ENCODE results near the gene AGRN. TPM values are rescaled to one million over a fixed set of nuclear protein-coding genes. Genes with fewer than 3 reads are reported as not detected.
"Not testable (repeated sequence)": the region's sequence is repeated elsewhere in the genome, so short reads cannot be mapped to it uniquely, and the experiment has no call there.

AGRN gene
- total RNA-seq, 4 donors from 2014 or later = 50.6 to 84.8 (median 71.1) TPM

DNA sequence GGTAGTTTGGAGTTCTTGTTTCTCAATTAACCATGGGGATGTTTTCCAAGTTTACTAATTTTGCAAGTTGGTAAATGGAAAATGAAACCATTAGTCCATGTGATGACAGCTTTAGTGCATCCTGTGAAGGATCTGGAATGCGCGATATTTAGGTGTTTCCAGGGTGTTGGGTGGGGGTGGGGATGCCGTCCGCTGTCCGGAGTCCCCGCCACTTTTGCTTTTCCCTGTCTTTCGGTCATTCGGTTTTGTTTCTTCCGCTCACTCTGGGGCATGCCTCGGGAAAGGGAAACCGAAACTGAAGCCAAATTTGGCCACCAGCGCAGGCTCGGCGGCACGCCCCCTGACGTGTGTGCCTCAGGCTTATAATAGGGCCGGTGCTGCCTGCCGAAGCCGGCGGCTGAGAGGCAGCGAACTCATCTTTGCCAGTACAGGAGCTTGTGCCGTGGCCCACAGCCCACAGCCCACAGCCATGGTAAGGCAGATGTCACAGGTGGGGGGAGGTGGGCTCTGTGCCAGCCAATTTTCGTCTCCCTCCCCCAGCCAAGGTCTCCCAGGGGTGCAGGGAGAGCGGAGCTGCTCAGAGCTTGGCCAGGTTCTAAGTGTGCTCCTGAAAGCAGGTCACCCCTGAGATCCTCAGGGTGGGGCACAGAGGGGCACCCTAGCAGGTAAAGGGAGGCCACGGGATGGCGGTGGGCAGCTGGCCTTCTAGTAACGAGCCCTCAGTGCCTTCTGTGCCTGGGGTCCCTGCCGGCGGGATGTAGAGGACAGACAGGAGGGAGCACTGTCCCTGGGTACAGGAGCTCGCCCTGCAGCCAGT lies 6.6 kb upstream of the AGRN start, which contains the start of gene ISG15:
TSS of gene ISG15 (plus strand) at position 393 of the 817 bp plus-strand sequence. CDS start at position 470, 77 bp downstream.
- Histone ChIP-seq H3K27ac (peak within 1 kb of the TSS; percentile 36), H3K27me3 (no peaks in the 10 kb centered on the region), H3K4me3 (peak within 1 kb of the TSS; percentile 50), H3K4me1 (peaks cover 22% of the 10 kb centered on the region), H3K36me3 (no peaks in the 10 kb centered on the region), H3K9me3 (no peaks in the 10 kb centered on the region)
- WGBS = 3% methylated on average over 26 of the region's 30 CpGs
- peak; percentile 91 to 94 for DNase-seq (ENCODE audit: low spot score in 2 of 2)
- no peak for TF ChIP-seq EP300 (IDR thresholded peaks at IDR 0.05)
- peak in 1 of 2 donors; percentile 46 for TF ChIP-seq POLR2A (IDR thresholded peaks at IDR 0.05)
- TF ChIP-seq POLR2AphosphoS5 (IDR thresholded peaks at IDR 0.05) = peak in 2 of 3 donors; percentile 31 to 39

DNA sequence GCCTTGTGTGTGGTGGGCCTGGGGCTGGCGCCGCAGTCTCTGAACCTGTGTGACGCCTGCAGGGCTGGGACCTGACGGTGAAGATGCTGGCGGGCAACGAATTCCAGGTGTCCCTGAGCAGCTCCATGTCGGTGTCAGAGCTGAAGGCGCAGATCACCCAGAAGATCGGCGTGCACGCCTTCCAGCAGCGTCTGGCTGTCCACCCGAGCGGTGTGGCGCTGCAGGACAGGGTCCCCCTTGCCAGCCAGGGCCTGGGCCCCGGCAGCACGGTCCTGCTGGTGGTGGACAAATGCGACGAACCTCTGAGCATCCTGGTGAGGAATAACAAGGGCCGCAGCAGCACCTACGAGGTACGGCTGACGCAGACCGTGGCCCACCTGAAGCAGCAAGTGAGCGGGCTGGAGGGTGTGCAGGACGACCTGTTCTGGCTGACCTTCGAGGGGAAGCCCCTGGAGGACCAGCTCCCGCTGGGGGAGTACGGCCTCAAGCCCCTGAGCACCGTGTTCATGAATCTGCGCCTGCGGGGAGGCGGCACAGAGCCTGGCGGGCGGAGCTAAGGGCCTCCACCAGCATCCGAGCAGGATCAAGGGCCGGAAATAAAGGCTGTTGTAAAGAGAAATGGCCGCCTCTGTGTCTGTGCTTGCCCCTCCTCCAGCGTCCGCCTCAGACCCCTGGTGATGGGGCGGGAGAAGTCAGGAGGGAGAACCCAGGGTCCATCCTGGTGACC lies 5.8 kb upstream of the AGRN start:
- Histone ChIP-seq H3K27ac (peak overlapping the region; percentile 36), H3K9me3 (no peaks in the 10 kb centered on the region), H3K27me3 (no peaks in the 10 kb centered on the region), H3K4me3 (peak overlapping the region; percentile 50), H3K36me3 (no peaks in the 10 kb centered on the region), H3K4me1 (peaks cover 25% of the 10 kb centered on the region)
- DNase-seq (ENCODE audit: low spot score in 2 of 2) = no peak
- no peak for TF ChIP-seq POLR2AphosphoS5 (IDR thresholded peaks at IDR 0.05)
- no peak for TF ChIP-seq EP300 (IDR thresholded peaks at IDR 0.05)
- no peak for TF ChIP-seq POLR2A (IDR thresholded peaks at IDR 0.05)
- WGBS = 40% methylated on average over 24 of the region's 41 CpGs

DNA sequence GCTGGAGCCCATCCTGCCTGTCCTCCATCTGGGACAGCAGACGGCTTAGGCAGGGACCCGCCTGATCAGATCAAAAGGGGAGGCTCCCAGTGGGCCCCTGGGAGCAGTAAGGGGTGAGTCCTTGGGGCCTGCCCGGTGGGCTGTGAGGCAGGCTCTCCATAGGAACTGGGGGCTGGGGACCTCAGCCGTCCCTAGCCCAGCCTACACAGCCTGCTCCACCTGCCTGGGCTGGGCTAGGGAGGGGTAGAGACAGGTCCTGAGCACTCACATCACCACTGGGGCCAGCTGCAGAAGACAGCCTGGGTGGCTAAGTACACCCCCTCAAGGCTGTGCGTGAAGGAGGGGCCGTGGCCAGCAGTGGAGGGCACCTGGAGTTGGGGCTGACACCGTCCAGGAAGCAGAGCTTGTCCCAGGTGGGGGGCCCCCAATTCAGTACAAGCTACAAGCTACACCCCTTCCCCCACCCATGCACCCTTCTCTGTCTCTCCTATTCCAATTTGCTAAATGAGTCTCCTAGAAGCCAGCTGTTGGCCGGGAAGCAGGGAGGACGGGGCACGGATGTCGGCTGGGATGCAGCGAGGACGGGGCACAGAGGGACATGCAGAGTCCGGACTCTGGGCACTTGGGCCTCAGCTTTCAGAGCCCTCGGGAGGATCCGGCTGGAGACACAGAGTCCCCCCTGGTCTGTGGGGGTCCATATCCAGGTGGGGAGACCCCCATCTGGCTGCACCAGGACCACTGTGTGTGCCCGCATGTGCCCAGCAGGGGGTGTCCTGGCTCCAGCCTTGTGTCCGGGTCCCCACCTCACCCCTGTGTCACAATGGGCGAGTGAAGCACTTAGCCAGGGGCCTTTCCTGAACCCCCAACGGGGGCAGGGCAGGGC lies 4.9 kb upstream of the AGRN start:
- no peak overlapping the region for H3K4me3 ChIP-seq
- no peaks in the 10 kb centered on the region for H3K9me3 ChIP-seq
- peaks cover 27% of the 10 kb centered on the region for H3K4me1 ChIP-seq
- no peak overlapping the region for H3K27ac ChIP-seq
- H3K27me3 ChIP-seq = no peaks in the 10 kb centered on the region
- WGBS = 74% methylated on average over 6 of the region's 20 CpGs
- no peaks in the 10 kb centered on the region for H3K36me3 ChIP-seq
- TF ChIP-seq, protein P1, sequence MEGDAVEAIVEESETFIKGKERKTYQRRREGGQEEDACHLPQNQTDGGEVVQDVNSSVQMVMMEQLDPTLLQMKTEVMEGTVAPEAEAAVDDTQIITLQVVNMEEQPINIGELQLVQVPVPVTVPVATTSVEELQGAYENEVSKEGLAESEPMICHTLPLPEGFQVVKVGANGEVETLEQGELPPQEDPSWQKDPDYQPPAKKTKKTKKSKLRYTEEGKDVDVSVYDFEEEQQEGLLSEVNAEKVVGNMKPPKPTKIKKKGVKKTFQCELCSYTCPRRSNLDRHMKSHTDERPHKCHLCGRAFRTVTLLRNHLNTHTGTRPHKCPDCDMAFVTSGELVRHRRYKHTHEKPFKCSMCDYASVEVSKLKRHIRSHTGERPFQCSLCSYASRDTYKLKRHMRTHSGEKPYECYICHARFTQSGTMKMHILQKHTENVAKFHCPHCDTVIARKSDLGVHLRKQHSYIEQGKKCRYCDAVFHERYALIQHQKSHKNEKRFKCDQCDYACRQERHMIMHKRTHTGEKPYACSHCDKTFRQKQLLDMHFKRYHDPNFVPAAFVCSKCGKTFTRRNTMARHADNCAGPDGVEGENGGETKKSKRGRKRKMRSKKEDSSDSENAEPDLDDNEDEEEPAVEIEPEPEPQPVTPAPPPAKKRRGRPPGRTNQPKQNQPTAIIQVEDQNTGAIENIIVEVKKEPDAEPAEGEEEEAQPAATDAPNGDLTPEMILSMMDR (IDR thresholded peaks at IDR 0.05) = no peak
- TF ChIP-seq EP300 (IDR thresholded peaks at IDR 0.05) (no peak), POLR2AphosphoS5 (IDR thresholded peaks at IDR 0.05) (no peak), POLR2A (IDR thresholded peaks at IDR 0.05) (no peak)
- no peak for DNase-seq (ENCODE audit: low spot score in 2 of 2)

DNA sequence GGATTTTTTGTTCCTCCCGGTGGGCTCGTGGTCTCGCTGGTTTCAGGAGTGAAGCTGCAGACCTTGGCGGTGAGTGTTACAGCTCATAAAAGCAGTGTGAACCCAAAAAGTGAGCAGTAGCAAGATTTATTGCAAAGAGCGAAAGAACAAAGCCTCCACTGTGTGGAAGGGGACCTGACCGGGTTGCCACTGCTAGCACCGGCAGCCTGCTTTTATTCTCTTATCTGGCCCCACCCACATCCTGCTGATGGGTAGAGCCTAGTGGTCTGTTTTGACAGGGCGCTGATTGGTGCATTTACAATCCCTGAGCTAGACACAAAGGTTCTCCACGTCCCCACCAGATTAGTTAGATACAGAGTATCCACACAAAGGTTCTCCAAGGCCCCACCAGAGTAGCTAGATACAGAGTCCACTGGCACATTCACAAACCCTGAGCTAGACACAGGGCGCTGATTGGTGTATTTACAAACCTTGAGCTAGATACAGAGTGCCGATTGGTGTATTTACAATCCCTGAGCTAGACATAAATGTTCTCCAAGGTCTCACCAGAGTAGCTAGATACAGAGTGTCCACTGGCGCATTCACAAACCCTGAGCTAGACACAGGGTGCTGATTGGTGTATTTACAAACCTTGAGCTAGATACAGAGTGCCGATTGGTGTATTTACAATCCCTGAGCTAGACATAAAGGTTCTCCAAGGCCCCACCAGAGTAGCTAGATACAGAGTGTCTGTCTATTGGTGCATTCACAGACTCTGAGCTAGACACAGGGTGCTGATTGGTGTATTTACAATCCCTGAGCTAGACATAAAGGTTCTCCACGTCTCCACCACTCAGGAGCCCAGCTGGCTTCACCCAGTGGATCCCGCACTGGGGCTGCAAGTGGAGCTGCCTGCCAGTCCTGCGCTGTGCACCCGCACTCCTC lies 2.3 kb upstream of the AGRN start:
- not testable (repeated sequence) for DNase-seq (ENCODE audit: low spot score in 2 of 2); H3K4me3 ChIP-seq; H3K27ac ChIP-seq; H3K27me3 ChIP-seq; H3K9me3 ChIP-seq; H3K36me3 ChIP-seq
- H3K4me1 ChIP-seq = peaks cover 51% of the 10 kb centered on the region
- WGBS = 78% methylated on average over 12 of the region's 17 CpGs

DNA sequence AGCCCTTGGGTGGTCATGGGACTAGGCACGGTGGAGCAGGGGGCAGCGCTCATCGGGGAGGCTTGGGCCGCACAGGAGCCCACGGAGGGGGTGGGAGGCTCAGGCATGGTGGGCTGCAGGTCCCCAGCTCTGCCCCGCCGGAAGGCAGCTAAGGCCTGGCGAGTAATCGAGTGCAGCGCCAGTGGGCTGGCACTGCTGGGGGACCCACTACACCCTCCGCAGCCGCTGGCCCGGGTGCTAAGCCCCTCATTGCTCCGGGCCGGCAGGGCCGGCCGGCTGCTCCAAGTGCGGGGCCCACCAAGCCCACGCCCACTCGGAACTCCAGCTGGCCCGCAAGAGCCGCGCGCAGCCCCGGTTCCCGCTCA lies 1.6 kb upstream of the AGRN start:
- 97% methylated on average over 5 of the region's 26 CpGs for WGBS

DNA sequence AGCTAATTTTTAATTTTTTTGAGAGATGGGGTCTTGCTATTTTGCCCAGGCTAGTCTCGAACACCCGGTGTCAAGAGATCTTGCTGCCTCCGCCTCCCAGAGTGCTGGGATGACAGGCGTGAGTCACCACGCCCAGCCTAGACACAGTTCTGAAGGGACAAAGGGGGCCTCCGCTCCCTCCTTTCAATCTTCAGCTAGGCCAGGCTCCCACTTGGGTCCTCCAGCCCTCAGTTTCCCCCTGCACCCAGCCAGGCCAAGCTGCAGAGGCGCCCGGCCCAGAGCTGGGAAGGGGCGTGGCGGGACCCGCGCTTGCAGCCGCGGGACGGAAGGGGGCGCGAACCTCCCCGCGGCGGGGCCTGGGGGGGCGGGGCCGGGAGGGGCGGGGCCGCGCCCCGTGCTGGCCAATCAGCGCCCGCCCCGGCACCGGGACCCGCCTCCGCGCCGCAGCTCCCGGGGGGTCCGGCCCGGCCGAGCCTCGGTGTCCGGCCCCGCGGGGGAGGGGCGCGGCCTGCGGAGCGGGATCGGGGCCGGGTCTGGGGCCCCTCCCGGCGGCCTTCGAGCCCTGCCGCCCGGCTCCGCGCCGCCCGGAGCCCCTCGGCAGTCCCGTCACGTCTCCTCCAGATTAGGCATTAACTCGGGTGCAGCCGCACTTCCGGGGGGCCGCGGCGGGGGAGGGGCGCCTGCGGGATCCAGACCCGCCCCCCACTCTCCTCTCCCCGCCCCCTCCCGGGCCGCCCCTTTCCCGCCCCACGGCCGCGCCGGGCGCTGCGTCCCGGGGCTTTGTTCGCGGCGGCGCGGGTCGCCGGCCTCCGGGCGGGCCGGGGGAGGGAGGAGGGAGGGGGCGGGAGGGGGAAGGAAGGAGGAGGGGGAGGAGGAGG lies 559 bp upstream of the AGRN start:
- no peak for DNase-seq (ENCODE audit: low spot score in 2 of 2)
- Histone ChIP-seq H3K4me1 (peaks cover 48% of the 10 kb centered on the region), H3K27me3 (no peaks in the 10 kb centered on the region), H3K9me3 (no peaks in the 10 kb centered on the region), H3K27ac (peak overlapping the region; percentile 90), H3K36me3 (no peaks in the 10 kb centered on the region), H3K4me3 (peak overlapping the region; percentile 75)
- 9% methylated on average over 8 of the region's 91 CpGs for WGBS
- TF ChIP-seq EP300 (IDR thresholded peaks at IDR 0.05) (no peak), POLR2A (IDR thresholded peaks at IDR 0.05) (no peak)
- TF ChIP-seq, protein P1 (IDR thresholded peaks at IDR 0.05) = peak in 1 of 2 donors; percentile 69

More for the DNA sequence above, 1.6 kb upstream of the AGRN start:
- H3K27ac ChIP-seq; DNase-seq (ENCODE audit: low spot score in 2 of 2); H3K27me3 ChIP-seq; H3K36me3 ChIP-seq; H3K9me3 ChIP-seq; H3K4me3 ChIP-seq: not testable (repeated sequence)
- H3K4me1 ChIP-seq = peaks cover 50% of the 10 kb centered on the region

All from suprapubic skin (tissue), 4 donors.